KG1 (cell line): ENCODE data around the gene CEACAM4.
A peak's percentile ranks its signal among the peaks of the same experiment; 100 is the strongest.
"Not testable (repeated sequence)": the region's sequence is repeated elsewhere in the genome, so short reads cannot be mapped to it uniquely, and the experiment has no call there.

Experiments used
- DNase-seq: peaks from one replicate; lab custom pipeline; 2025; lab: John Stamatoyannopoulos, UW

Gene CEACAM4

DNA sequence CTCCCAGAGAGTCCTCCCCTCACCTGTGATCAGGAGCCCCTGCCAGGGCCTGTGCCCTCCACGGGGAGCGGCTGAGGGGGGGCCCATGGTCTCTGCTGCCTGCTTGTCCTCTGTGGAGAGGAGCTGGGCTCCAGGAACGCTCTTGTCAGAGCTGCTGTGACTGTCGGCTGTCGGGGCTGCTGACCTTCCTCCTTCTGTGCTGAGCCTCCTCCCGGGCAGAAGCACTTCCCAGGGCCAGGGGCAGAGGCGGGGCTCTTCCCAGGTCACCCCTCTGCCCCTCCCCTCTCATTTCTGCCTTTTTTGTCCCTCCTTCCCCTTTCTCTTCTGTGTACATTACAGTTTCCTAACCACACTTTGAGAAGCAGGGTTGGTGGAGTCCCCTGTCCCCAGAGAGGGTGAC, at the start of gene CEACAM4:
Gene CEACAM4, minus strand, starts transcription at position 198 of the 400 bp plus-strand sequence. Its CDS starts 111 bp downstream, at position 87.
- no peak for DNase-seq

DNA sequence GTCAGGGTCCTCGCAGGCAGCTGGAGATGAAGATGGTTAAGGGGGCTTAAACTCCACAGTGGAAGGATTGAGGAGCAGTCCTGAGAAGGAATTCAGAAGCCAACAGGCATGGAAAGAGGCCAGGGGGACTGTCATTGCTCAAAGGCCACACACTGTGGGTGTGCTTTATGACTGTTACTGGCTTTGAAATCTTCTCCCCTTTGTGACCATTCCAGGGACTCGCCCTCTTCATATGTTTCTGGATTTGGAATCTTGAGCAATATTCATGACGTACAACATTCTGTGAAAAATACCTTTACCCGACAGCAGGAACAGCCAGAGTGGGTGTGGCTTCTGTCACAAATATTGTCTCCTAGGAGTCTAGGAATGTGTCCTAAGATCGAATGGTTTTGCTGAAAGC, 44.6 kb upstream of the CEACAM4 start:
- DNase-seq, result no peak

DNA sequence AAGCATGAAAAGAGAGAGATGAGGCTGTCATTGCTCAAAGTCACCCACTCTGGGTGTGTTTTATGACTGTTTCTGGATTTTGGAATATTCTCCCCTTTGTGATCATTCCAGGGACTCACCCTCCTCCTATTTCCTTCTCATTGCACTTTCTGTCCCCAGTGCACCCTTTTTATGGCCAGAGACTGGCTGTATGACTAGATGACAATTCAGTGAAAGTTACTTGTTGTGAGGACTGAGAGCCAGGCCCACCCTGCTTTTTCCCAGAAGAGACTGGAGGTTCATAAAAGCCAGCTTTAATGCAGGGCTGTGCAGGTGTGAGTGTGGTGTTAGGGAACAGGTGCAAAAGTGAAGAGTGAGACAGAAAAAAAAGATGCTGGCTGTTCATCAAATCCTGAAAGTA, 43.9 kb upstream of the CEACAM4 start:
- no peak for DNase-seq

DNA sequence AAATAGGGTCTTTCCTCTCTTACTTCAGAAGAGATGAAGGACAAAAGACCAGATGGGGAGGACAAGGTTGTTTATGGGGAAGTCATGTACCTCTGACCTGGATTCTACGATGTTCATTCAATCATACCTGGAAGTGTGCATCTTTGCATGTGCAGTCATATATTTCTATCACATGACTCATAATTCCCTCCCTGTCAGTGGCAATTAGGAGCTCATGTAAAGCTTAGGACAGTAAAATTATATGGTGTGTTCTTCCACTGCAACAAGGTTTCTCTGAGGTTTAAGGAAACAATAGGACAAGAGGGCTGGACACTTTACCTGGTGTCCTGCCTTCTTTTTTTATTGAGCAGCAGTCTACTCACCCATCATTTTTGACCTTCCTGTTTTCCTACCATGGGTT, 41.4 kb upstream of the CEACAM4 start:
- DNase-seq, result no peak

DNA sequence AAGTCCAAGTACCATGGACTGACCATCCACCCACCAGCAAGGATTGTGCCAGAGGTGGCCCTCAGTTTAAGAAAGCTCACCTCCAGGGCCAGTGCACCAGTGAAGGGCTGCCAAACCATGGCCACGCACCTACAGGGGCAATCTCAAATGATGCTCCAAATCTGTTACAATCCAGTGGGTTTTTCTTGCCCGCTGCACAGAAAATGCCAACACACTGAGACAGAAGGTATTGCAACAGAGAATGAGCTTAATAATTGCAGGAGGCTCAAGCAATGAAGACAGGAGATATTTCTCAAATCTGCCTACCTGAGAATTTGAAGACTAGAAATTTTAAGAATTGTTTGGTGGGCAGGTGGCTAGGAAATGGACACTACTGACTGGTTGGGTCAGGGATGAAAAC, 39.2 kb upstream of the CEACAM4 start:
- no peak for DNase-seq

DNA sequence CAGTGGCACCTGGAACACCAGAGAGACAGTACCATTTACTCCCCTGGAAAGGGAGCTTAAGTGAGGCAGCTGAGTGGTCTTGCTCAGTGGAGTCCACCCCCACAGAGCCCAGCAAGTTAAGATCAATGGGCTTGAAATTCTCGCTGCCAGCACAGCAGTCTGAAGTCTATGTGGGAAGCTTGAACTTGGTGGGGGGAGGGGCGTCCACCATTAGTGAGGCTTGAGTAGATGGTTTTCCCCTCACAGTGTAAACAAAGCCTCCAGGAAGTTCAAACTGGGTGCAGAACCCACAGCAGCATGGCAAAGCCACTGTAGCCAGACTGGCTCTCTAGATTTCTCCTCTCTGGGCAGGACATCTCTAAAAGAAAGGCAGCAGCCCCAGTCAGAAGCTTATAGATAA, 30.3 kb upstream of the CEACAM4 start:
- no peak for DNase-seq

DNA sequence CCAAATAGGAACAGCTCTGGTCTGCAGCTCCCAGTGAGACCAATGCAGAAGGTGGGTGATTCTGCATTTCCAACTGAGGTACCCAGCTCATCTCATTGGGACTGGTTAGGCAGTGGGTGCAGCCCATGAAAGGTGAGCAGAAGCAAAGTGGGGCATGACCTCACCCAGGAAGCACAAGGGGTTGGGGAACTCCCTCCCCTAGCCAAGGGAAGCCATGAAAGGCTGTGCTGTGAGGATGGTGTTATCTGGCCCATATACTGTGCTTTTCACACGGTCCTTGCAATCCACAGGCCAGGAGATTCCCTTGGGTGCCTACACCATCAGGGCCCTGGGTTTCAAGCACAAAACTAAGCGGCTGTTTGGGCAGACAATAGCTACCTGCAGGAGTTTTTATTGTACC, 29.9 kb upstream of the CEACAM4 start:
- DNase-seq, result not testable (repeated sequence)

DNA sequence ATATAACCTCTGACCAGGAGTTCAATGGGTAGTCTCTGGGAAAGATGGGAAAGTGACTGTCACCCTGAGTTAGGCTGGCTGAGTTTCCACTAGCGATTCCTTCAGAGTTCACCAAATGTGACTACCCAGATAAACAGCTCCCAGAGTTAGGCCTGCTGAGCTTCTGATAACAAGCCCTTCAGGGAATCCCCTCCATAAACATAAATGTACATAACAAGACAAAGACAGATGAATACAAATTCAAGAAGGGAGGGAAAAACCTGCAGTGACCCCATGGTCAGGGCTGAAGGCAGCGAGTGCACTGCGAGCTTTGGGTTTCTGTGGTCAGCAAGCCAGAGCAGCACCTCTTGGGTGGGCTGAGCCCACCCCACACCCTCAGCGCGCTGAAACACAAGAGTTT, 25.4 kb upstream of the CEACAM4 start:
- DNase-seq, result no peak

DNA sequence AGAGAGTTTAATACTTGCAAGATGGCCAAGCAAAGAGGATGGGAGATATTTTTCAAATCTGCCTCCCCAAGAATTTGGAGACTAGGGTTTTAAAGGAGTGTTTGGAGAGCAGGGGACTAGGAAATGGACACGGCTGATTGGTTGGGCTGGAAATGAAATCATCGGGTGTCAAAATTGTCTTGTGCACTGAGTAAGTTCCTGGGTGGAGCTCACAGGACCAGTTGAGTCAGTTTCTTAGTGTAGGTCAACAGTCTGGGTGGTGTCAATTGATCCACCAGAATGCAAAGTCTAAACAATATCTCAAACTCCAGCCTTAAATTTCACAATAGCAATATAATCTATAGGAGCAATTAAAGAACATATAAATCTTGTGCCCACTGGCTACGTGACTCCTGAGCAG, 23.0 kb upstream of the CEACAM4 start:
- DNase-seq, result no peak

DNA sequence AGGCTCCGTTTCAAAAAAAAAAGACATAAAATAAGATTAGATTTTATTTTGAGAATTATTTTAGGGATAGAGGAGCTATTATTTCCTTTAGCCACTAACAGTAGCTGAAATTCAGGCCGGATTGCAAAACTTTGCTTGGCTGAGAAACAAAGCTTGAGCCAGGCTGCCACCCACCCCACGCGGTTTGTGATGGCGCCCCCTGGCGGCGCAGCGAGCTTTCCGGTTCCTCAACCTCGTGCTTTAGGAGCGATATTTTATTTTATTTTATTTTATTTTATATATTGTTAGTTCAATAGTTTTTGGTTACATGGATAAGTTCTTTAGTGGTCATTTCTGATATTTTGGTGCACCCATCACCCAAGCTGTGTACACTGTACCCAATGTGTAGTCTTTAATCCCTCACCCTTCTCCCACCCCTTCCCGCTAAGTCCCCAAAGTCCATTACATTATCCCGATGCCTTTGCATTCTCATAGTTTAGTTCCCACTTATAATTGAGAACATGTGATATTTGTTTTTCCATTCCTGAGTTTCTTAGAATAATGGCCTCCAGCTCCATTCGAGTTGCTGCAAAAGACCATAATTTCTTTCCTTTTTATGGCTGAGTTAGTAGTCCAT, 19.8 kb upstream of the CEACAM4 start:
- DNase-seq, result no peak

DNA sequence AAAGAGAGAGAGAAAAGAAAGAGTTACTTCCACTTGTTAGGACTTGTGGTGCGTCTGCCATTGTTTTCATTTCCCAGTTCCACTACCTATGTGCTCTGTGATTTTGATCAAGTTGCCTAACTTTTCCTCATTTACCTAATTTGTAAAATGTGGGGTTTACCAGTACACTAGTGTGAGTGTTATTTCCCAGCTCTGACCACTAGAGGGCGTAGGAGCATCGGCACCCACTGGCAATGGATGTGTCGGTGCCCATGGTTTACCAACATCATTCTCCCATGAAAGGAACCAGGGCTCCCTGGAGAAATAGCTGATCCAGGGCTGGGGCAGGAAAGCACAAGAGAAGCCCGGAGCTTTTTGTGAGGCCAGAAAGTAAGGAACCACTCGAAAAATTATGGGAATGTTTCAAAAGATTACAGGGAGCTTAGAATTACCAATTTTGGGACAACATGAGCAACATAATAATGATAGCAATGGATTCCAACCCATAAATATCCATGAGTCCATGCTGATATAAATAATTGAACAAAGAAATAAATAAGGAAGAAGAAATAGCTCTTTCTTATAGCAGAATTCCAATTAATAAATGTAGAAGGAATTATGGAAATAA, 15.1 kb upstream of the CEACAM4 start:
- peak; percentile 27 for DNase-seq

DNA sequence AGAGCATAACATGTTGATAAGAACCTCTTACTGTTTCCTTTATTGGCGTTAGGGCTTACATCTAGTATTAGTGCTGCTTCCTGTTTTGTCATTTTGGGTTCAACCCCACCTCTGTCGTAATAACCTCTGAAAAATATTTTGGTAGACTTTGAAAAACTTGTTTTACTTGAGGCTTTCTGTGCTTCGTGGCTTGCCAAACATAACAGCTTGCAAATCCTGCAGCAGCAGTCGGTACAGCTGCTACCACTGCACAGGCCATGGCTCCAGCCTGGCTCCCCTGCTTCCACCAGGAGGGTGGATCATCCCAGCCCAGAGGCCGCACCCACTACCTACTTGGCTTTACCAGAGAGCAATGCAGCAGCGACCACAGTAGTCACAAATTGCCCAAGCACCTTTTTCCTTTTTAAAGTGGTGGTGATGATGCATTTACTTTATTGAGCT, 11.8 kb upstream of the CEACAM4 start:
- no peak for DNase-seq

DNA sequence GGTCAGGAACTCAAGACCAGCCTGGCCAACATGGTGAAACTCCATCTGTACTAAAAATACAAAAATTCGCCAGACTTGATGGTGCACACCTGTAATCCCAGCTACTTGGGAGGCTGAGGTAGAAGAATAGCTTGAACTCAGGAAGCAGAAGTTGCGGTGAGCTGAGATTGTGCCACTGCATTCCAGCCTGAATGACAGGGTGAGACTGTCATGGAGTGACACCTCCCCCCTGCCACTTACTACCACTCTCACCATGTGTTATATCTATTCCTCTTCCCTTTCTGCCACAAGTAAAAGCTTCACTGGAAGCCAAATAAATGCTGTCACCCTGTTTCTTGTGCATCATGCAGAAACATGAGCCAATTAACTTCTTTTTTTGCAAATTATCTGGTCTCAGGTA, 10.6 kb upstream of the CEACAM4 start:
- DNase-seq, result no peak

DNA sequence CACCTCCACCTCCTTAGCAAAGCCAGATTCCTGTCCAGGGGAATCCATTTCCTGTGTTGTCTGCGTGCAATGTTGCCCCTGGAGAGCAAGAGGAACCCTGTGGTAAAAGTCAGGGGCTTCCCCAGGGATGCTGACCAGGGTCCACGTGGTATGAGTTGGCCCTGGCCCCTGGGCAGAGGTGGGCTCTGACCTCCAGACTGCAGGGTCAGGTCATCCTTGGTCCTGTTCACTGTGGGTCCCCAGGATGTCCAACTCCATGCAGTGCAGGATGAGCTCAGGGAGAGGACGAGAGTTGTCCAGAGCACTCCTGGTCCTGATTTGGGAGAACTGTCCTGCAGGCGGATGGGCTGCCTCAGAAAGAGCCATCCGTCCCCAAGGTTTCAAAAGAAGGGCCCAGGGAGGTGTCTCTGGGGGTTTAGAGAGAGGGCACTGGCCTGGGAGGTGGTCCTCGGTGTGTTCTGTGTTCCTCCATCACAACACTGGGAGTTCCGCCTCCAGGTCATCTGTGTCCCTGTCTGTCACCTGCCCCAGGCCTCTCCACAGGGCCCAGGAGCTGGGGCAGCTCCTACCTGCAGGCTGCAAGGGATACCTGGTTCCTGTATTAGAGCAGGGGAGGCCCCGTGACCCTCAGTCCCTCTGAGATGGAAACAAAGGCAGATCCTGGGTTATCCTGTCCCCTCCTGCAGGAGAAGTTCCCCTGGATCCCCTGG, 1.2 kb upstream of the CEACAM4 start:
- no peak for DNase-seq

DNA sequence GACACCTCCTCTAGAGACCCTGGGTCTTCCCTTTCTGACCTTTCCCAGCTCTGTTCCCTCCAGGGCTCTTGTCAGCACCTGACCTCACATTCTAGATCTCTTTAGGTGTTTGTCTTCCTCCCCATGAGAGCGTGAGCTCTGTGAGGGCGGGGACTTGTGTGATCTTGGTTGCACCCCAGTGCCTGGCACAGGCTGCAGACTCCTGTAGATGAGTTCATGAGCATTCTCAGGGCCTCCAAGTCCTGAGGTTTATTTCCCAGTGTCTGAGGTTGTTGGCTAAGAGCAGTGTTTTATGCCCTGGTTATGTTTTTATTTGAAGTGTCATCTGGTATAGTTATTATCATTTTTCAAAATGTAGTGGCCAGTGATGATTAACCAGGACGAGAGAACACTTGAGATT, 596 bp downstream of the CEACAM4 start:
- DNase-seq, result no peak

DNA sequence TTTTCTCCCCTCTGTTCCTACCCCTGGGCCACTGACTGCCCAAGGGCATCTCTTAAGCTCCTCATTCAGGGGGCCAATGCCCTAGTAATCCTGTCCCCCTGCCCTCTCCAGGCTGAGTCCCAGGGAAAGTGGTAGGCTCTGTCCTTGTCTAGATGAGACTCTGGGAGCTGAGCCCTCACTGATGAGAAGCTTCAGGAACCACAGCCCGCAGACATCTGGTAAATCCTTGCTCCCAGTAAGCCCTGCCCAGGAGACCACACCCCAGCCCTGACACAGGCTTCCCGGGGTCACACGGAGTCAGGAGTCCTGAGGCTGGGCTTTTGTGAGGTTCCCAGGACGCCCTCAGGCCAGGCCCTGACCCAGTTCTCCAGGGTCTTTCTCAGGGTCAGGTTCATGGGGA, 1.9 kb downstream of the CEACAM4 start:
- no peak for DNase-seq

DNA sequence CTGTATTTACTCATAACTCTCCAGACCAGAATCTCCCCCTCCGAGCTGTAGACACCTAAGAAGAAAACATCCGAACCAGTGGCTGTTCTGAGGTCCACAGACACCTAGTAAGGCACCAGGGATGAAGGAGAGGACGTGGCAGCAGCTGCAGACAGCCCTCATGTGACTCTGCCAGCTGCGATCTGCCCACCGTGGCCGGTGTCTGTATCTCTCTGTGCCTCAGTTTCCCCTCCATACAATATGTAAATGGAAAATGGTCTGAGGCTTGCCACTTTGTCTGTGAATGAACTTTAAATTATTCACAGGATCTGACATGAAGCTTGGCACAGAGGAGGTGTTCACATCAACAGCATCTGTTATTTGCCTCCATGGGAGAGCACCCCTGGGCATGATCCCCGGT, 2.4 kb downstream of the CEACAM4 start:
- DNase-seq, result no peak

DNA sequence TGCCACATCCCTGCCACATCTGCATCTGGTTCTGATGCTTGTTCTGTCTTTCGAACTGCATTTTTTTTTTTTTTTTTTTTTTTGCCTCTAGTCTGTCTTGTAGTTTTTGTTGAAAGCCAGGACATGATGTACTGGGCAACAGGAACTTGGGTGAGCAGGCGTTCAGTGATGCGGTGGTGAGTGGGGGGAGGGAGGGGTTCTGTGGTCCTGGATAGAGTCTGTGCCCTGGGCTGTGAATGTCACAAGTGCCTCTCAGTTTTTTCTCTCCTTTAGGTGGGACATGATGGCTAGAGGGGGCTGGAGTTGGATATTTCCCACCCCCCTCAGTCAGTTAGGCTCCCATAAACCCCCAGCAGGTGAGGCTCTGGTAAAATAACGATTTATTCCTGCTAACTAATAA, 3.5 kb downstream of the CEACAM4 start:
- no peak for DNase-seq

DNA sequence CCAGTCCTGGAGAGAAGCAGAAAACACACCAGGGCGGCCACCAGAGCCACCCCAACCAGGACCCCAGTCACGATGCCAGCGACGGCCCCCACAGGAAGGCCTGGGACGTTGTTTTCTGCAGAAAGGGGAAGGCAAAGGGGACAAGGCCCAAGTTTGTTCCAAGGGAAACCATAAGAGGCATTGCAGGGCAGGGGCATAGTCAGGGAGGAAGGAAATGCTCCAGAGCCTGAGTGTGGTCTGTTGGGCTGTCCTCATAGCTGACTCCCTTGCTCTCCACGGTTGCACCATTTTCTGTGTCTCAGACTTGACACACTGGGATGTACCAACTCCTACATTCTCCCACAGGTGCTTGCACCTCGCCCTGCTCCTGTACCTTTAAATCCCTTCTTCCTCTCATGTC, 5.2 kb downstream of the CEACAM4 start:
- no peak for DNase-seq

DNA sequence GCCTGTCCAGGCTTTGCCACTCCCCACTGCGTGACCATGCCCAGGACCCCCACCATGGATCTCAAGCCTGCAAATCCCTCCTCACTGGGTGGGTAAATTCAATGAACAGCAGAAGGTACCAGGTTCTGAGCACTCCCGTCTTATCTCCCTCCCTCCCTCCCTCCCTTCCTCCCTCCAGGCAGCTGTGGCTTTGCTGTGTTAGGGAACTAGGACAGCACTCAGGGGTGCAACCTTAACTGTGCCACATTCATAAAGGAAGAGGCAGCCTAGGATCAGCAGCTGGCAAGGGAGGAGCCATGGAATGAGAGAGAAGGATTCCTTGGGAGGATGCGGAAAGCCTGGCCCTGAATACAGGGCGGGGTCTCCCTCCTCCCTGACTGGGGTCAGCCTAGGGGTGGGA, 5.6 kb downstream of the CEACAM4 start:
- no peak for DNase-seq

DNA sequence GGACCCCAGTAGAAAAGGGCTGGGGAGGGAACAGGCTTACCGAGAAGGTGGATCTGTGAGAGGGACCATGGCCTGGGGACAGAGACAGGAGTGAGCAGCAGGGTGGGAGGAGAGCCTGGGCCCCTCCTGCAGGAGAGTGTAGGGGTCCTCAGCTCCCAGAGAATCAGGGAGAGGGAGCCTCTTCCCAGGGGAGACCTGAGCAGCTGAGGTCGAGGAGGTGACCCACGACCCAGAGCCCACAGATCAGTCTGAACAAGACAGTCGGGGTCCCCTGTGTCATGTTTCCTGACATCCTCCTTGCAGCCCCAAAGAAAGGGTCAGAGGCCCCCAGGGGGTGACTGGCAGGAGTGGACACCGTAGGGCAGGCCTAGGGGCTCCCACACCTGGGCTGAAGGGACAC, 6.7 kb downstream of the CEACAM4 start:
- DNase-seq, result no peak

DNA sequence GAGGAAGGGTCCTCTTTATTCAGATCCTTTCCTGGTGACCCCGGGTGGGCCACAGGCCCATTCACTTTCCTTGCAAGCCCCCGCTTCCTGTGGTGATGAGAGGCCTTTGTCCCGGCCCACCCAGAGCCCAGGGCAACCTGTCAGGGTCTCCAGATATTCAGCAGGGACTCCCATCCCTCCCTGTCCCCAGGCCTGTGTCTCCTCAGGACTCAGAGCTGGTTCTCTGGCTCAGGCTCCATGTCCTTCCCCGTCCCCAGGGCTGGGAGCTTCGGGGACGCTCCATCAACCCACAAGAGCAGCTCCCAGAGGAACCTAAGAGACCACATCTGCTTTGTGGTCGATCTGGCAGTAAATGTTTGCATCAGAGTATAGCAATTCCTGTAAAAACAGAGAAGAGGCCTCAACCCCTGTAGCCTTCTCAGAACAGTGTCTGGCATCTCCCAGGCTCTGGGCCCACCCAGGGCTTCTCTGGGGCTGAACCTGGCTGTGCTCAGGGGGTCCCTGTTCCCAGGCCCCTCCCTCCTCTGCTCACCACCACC, 7.8 kb downstream of the CEACAM4 start:
- no peak for DNase-seq
